HepG2 (cell line): ENCODE data around the gene UBE2M. TPM values are rescaled to one million over a fixed set of nuclear protein-coding genes. Genes with fewer than 3 reads are reported as not detected.

Source experiments
- CHD4 ChIP-seq: fragments of 200-600 bp; sonication (generic); IDR thresholded peaks from 2 replicates; pipeline ENCODE4 v1.7.0; 2017; ENCODE audit warnings: mild to moderate bottlenecking, low read length, borderline replicate concordance
- DPF2 ChIP-seq: sonication (generic); formaldehyde crosslinking; IDR thresholded peaks from 2 replicates; pipeline ENCODE4 v1.4.0; 2020; ENCODE audit warnings: mild to moderate bottlenecking, low read depth, missing genetic modification reagents, borderline replicate concordance
- GABPA ChIP-seq, 2 experiments: IDR thresholded peaks; 2 replicates each; pipeline ENCODE4 v1.6.1; 2011 to 2016; ENCODE audit warnings: low read depth in 2 of 2, low read length in 1 of 2, missing biosample characterization in 1 of 2, missing genetic modification characterization in 1 of 2
- HDAC6 ChIP-seq: fragments of 200-600 bp; sonication (generic); IDR thresholded peaks from 2 replicates; pipeline ENCODE4 v1.7.0; 2017; ENCODE audit warnings: mild to moderate bottlenecking, antibody characterized with exemption, low read length, low read depth
- HNRNPUL1 ChIP-seq: fragments of 200-400 bp; formaldehyde crosslinking; IDR thresholded peaks from 2 replicates; pipeline ENCODE4 v1.6.1; 2017; ENCODE audit warnings: low read depth, mild to moderate bottlenecking, low read length, moderate library complexity
- KDM6A ChIP-seq: IDR thresholded peaks from 2 replicates; pipeline ENCODE4 v1.6.1; 2016; ENCODE audit warnings: low read depth
- MED1 ChIP-seq: sonication (generic); formaldehyde crosslinking; IDR thresholded peaks from 2 replicates; pipeline ENCODE4 v1.4.0; 2020; ENCODE audit warnings: missing genetic modification reagents
- MTA3 ChIP-seq: sonication (generic); formaldehyde crosslinking; IDR thresholded peaks from 2 replicates; pipeline ENCODE4 v1.4.0; 2020; ENCODE audit warnings: missing genetic modification reagents
- NFE2L2 ChIP-seq: fragments of 150-350 bp; IDR thresholded peaks from 2 replicates; pipeline ENCODE4 v1.6.1; 2014; ENCODE audit warnings: low read length
- NPAS2 ChIP-seq: sonication (generic); formaldehyde crosslinking; IDR thresholded peaks from 2 replicates; pipeline ENCODE4 v1.8.0; 2022; ENCODE audit warnings: mild to moderate bottlenecking, missing genetic modification reagents, borderline replicate concordance
- PAF1 ChIP-seq: IDR thresholded peaks from 2 replicates; pipeline ENCODE4 v1.6.1; 2016; ENCODE audit warnings: missing genetic modification reagents, missing compliant biosample characterization
- RORA ChIP-seq: sonication (generic); formaldehyde crosslinking; IDR thresholded peaks from 2 replicates; pipeline ENCODE4 v1.5.0; 2020; ENCODE audit warnings: mild to moderate bottlenecking, missing genetic modification reagents, moderate library complexity
- SMAD1 ChIP-seq: sonication (generic); formaldehyde crosslinking; IDR thresholded peaks from 2 replicates; pipeline ENCODE4 v1.4.0; 2020; ENCODE audit warnings: missing genetic modification reagents, low read depth, mild to moderate bottlenecking, borderline replicate concordance
- SNAPC2 ChIP-seq: sonication (generic); formaldehyde crosslinking; IDR thresholded peaks from 2 replicates; pipeline ENCODE4 v1.8.1; 2022; ENCODE audit warnings: mild to moderate bottlenecking, missing genetic modification reagents
- ZFAT ChIP-seq: sonication (generic); formaldehyde crosslinking; conservative IDR thresholded peaks from 2 replicates; pipeline ENCODE4 v1.8.1; 2023; ENCODE audit warnings: missing genetic modification reagents, inconsistent platforms
- ZFP82 ChIP-seq: sonication (generic); formaldehyde crosslinking; IDR thresholded peaks from 2 replicates; pipeline ENCODE4 v1.5.1; 2020; ENCODE audit warnings: mild to moderate bottlenecking, missing genetic modification reagents, borderline replicate concordance
- ZNF138 ChIP-seq: sonication (generic); formaldehyde crosslinking; IDR thresholded peaks from 2 replicates; pipeline ENCODE4 v1.5.0; 2020; ENCODE audit warnings: mild to moderate bottlenecking, low read depth, missing genetic modification reagents
- ZNF225 ChIP-seq: sonication (generic); formaldehyde crosslinking; IDR thresholded peaks from 2 replicates; pipeline ENCODE4 v1.4.0; 2020; ENCODE audit warnings: mild to moderate bottlenecking, missing genetic modification reagents
- ZNF350 ChIP-seq: sonication (generic); formaldehyde crosslinking; IDR thresholded peaks from 2 replicates; pipeline ENCODE4 v1.4.0; 2020; ENCODE audit warnings: mild to moderate bottlenecking, low read depth, missing genetic modification reagents, borderline replicate concordance
- ZNF484 ChIP-seq: sonication (generic); formaldehyde crosslinking; IDR thresholded peaks from 2 replicates; pipeline ENCODE4 v1.5.1; 2020; ENCODE audit warnings: mild to moderate bottlenecking, low read depth, missing genetic modification reagents, borderline replicate concordance
- ZNF496 ChIP-seq: sonication (generic); formaldehyde crosslinking; IDR thresholded peaks from 2 replicates; pipeline ENCODE4 v1.8.1; 2023; ENCODE audit warnings: mild to moderate bottlenecking, moderate library complexity, missing genetic modification reagents; ENCODE audit not compliant: insufficient replicate concordance
- ZNF629 ChIP-seq: sonication (generic); formaldehyde crosslinking; conservative IDR thresholded peaks from 2 replicates; pipeline ENCODE4 v1.5.0; 2020; ENCODE audit warnings: missing genetic modification reagents
- ZNF841 ChIP-seq: sonication (generic); formaldehyde crosslinking; IDR thresholded peaks from 2 replicates; pipeline ENCODE4 v1.8.1; 2023; ENCODE audit warnings: missing genetic modification reagents, borderline replicate concordance
- polyA plus RNA-seq, 8 experiments: library from polyadenylated mRNA; depleted of rRNA in 3 of 8; stranded (reverse) in 7 of 8; unstranded in 1 of 8; fragments of >200 nt; fragmentation: Illumina TruSeq in 4 of 8; extraction: Trizol in 4 of 8; gene quantifications; 2 replicates each; pipeline versions ENCODE4 v1.2.1 to v1.2.3, GENCODE V29; 2011 to 2016; ENCODE audit warnings: low read depth in 4 of 8, missing spikeins in 1 of 8, mixed read lengths in 1 of 8; ENCODE audit not compliant: insufficient read depth in 1 of 8
- total RNA-seq, 5 experiments: library from RNA; depleted of rRNA; stranded (reverse); fragments of >200 nt; fragmentation: Illumina TruSeq; extraction: Trizol; gene quantifications; 2 replicates each; pipeline ENCODE4 v1.2.3, GENCODE V29; 2016; ENCODE audit warnings: low read depth in 1 of 5
- TF ChIP-seq, protein P1 (sequence below): IDR thresholded peaks from 2 replicates; pipeline ENCODE4 v1.6.1; 2016; ENCODE audit warnings: missing genetic modification reagents, missing compliant biosample characterization
- TF ChIP-seq, protein P2 (sequence below): sonication (generic); formaldehyde crosslinking; IDR thresholded peaks from 2 replicates; pipeline ENCODE4 v1.8.1; 2023; ENCODE audit warnings: mild to moderate bottlenecking, missing genetic modification reagents
- TF ChIP-seq, protein P3 (sequence below): sonication (generic); formaldehyde crosslinking; IDR thresholded peaks from 2 replicates; pipeline ENCODE4 v1.4.0; 2020; ENCODE audit warnings: missing genetic modification reagents
- TF ChIP-seq, protein P4 (sequence below): IDR thresholded peaks from 2 replicates; pipeline ENCODE4 v1.6.1; 2012; ENCODE audit warnings: inconsistent platforms
- TF ChIP-seq, protein P5 (sequence below): sonication (generic); formaldehyde crosslinking; IDR thresholded peaks from 2 replicates; pipeline ENCODE4 v1.4.0; 2020; ENCODE audit warnings: mild to moderate bottlenecking, missing genetic modification reagents

UBE2M gene
- total and polyA plus RNA-seq, 2 of the 13 experiments (the other 11 are each of a cell fraction or from before 2014, with no cell fraction given), result 36.2 to 50.3 TPM

DNA sequence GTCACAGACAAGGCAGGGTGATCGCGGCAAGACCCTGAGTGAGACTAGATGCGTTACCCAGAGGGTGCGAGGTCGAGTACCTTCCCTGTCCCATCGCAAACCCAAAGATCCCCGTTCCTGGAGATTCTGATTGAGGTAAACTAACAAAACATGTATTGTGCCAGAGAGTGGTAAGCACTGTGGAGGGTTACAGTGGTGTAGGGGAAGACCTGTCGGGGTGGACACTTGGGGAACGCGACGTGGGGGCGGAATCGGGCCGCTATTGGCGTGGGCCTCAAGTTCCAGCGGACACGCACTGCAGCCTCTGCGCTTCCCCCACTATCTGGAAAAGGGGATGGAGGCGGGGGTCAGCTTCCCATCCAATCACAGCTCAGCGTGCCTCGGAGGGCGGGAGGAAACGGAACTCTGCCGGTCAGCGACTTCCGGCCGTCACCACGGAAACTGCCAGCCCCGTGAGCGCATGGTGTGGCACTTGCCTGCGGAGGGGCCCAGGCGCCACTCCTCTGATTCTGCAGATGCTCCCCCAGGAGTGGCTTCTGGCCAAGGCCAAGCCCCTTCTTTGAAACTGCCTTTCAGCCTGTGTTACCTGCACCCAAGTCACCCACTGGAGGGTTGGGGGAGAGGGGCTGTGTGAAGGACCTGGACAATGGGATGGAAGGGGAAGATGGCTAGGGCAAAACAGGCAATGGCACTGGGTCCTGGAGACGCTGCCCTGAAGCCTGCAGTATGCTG, 1.0 kb upstream of the UBE2M start (continued):
- TF ChIP-seq DPF2 (CRISPR knock-in tag) (no peak; the same call in 1 of the 2 replicates), KDM6A (CRISPR knock-in tag) (no peak), MED1 (CRISPR knock-in tag) (no peak), HNRNPUL1 (no peak), ZFAT (CRISPR knock-in tag) (no peak), SNAPC2 (peak; percentile 59; the same call in 1 of the 2 replicates), HDAC6 (no peak), NFE2L2 (no peak), MTA3 (CRISPR knock-in tag) (no peak), ZNF138 (CRISPR knock-in tag) (0 out of 2 replicates have a peak, but pooled peaks have one; percentile 12), ZNF484 (no peak), SMAD1 (CRISPR knock-in tag) (peak; percentile 63; the same call in 1 of the 2 replicates), PAF1 (CRISPR knock-in tag) (no peak), ZNF496 (CRISPR knock-in tag) (no peak), CHD4 (no peak), ZNF350 (peak; percentile 55; the same call in 1 of the 2 replicates), ZNF629 (CRISPR knock-in tag) (no peak), ZNF841 (CRISPR knock-in tag) (no peak), RORA (CRISPR knock-in tag) (no peak), ZNF225 (CRISPR knock-in tag) (no peak), ZFP82 (CRISPR knock-in tag) (peak; percentile 86; the same call in 1 of the 2 replicates), NPAS2 (no peak), GABPA (IDR thresholded peaks at IDR 0.05; ENCODE audit: low read depth, low read length) (peak; percentile 98), GABPA (CRISPR knock-in tag; IDR thresholded peaks at IDR 0.05; ENCODE audit: low read depth) (peak; percentile 94)
- TF ChIP-seq, protein P1, sequence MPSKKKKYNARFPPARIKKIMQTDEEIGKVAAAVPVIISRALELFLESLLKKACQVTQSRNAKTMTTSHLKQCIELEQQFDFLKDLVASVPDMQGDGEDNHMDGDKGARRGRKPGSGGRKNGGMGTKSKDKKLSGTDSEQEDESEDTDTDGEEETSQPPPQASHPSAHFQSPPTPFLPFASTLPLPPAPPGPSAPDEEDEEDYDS (CRISPR knock-in tag), result peak; percentile 66
- TF ChIP-seq, protein P2, sequence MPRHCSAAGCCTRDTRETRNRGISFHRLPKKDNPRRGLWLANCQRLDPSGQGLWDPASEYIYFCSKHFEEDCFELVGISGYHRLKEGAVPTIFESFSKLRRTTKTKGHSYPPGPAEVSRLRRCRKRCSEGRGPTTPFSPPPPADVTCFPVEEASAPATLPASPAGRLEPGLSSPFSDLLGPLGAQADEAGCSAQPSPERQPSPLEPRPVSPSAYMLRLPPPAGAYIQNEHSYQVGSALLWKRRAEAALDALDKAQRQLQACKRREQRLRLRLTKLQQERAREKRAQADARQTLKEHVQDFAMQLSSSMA, result peak; percentile 54; the same call in 1 of the 2 replicates
- TF ChIP-seq, protein P3, sequence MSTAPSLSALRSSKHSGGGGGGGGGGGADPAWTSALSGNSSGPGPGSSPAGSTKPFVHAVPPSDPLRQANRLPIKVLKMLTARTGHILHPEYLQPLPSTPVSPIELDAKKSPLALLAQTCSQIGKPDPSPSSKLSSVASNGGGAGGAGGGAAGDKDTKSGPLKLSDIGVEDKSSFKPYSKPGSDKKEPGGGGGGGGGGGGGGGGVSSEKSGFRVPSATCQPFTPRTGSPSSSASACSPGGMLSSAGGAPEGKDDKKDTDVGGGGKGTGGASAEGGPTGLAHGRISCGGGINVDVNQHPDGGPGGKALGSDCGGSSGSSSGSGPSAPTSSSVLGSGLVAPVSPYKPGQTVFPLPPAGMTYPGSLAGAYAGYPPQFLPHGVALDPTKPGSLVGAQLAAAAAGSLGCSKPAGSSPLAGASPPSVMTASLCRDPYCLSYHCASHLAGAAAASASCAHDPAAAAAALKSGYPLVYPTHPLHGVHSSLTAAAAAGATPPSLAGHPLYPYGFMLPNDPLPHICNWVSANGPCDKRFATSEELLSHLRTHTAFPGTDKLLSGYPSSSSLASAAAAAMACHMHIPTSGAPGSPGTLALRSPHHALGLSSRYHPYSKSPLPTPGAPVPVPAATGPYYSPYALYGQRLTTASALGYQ, result no peak
- TF ChIP-seq, protein P4, sequence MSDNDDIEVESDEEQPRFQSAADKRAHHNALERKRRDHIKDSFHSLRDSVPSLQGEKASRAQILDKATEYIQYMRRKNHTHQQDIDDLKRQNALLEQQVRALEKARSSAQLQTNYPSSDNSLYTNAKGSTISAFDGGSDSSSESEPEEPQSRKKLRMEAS, result peak; percentile 97
- TF ChIP-seq, protein P5, sequence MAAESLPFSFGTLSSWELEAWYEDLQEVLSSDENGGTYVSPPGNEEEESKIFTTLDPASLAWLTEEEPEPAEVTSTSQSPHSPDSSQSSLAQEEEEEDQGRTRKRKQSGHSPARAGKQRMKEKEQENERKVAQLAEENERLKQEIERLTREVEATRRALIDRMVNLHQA (CRISPR knock-in tag), result no peak
